ENCODE measurements around the gene CYP46A1.

The CYP46A1 gene

GRCh38 chr14:99708449-99708848 is 24.4 kb downstream of the CYP46A1 start:
- Mint-ChIP-seq H3K4me3 (no peak overlapping the region), H3K4me1 (no peaks in the 10 kb centered on the region), H3K27me3 (ENCODE audit: low read depth) (no peaks in the 10 kb centered on the region), H3K27ac (no peak overlapping the region), H3K9me3 (peaks cover 17% of the 10 kb centered on the region), H3K36me3 (ENCODE audit: low read depth) (peaks cover 3% of the 10 kb centered on the region)
- TF ChIP-seq, protein P1, sequence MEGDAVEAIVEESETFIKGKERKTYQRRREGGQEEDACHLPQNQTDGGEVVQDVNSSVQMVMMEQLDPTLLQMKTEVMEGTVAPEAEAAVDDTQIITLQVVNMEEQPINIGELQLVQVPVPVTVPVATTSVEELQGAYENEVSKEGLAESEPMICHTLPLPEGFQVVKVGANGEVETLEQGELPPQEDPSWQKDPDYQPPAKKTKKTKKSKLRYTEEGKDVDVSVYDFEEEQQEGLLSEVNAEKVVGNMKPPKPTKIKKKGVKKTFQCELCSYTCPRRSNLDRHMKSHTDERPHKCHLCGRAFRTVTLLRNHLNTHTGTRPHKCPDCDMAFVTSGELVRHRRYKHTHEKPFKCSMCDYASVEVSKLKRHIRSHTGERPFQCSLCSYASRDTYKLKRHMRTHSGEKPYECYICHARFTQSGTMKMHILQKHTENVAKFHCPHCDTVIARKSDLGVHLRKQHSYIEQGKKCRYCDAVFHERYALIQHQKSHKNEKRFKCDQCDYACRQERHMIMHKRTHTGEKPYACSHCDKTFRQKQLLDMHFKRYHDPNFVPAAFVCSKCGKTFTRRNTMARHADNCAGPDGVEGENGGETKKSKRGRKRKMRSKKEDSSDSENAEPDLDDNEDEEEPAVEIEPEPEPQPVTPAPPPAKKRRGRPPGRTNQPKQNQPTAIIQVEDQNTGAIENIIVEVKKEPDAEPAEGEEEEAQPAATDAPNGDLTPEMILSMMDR (IDR thresholded peaks at IDR 0.05; ENCODE audit: unreplicated experiment in 3 of 3) = no peak

- no peaks in the 10 kb centered on the region for H3K4me1 Mint-ChIP-seq
These were observed 29.9 kb downstream of the CYP46A1 start for GRCh38 chr14:99713972-99714371.

DNA sequence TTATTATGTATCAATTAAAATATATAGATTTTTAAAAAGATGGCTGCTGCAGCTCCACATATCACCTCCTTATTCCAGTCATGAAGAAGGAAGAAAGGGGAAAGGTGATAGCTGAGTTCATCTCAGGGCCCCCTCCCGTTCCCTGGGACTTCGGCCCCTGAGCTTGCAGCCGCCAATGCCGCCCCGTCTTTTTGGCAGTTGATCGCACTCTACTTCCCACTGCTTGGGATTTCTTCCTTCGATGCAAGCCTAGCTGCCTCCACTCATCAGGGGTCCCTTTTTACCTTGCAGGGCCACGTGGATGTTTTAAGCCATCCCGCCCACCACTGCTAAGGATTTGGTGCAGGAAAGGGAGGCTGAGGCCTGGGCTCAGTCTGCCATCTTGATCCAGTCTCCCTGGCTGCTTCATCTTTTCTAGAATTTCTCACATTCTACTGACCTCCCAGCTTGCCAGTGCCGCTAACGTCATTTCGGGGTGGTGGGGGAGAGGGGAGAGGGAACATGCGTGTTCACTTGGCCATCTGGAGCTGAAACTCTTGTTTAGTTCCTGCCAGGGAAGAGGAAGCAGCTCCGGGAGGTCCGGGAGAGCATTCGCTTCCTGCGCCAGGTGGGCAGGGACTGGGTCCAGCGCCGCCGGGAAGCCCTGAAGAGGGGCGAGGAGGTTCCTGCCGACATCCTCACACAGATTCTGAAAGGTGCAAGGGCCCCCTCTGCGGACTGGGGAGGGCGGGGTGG is 31.3 kb downstream of the CYP46A1 start:
- TF ChIP-seq, protein P1 (IDR thresholded peaks at IDR 0.05; ENCODE audit: unreplicated experiment in 3 of 3) = no peak
- Mint-ChIP-seq H3K27me3 (ENCODE audit: low read depth) (peaks cover 3% of the 10 kb centered on the region), H3K27ac (no peak overlapping the region), H3K36me3 (ENCODE audit: low read depth) (no peaks in the 10 kb centered on the region), H3K9me3 (peaks cover 5% of the 10 kb centered on the region), H3K4me3 (no peak overlapping the region), H3K4me1 (no peaks in the 10 kb centered on the region)

More at GRCh38 chr14:99713972-99714371, 29.9 kb downstream of the CYP46A1 start:
- Mint-ChIP-seq H3K27ac (no peak overlapping the region), H3K9me3 (peaks cover 5% of the 10 kb centered on the region), H3K27me3 (ENCODE audit: low read depth) (peaks cover 3% of the 10 kb centered on the region), H3K4me3 (no peak overlapping the region), H3K36me3 (ENCODE audit: low read depth) (no peaks in the 10 kb centered on the region)
- TF ChIP-seq, protein P1 (IDR thresholded peaks at IDR 0.05; ENCODE audit: unreplicated experiment in 3 of 3) = no peak

GRCh38 chr14:99716091-99716849 is 32.2 kb downstream of the CYP46A1 start:
- Mint-ChIP-seq H3K4me3 (no peak overlapping the region), H3K4me1 (no peaks in the 10 kb centered on the region), H3K9me3 (peaks cover 5% of the 10 kb centered on the region), H3K27me3 (ENCODE audit: low read depth) (peaks cover 3% of the 10 kb centered on the region), H3K36me3 (ENCODE audit: low read depth) (no peaks in the 10 kb centered on the region), H3K27ac (no peak overlapping the region)
- TF ChIP-seq, protein P1 (IDR thresholded peaks at IDR 0.05; ENCODE audit: unreplicated experiment in 3 of 3) = no peak

GRCh38 chr14:99716850-99717681 is 33.0 kb downstream of the CYP46A1 start:
- peaks cover 5% of the 10 kb centered on the region for H3K9me3 Mint-ChIP-seq
- no peaks in the 10 kb centered on the region for H3K4me1 Mint-ChIP-seq
- no peak overlapping the region for H3K27ac Mint-ChIP-seq

More at GRCh38 chr14:99716850-99717681, 33.0 kb downstream of the CYP46A1 start:
- TF ChIP-seq, protein P1 (IDR thresholded peaks at IDR 0.05; ENCODE audit: unreplicated experiment in 3 of 3) = no peak
- Mint-ChIP-seq H3K4me3 (no peak overlapping the region), H3K27me3 (ENCODE audit: low read depth) (peaks cover 3% of the 10 kb centered on the region), H3K36me3 (ENCODE audit: low read depth) (no peaks in the 10 kb centered on the region)

All from nephron (organoid).